HCT116 (cell line): Measurements from ENCODE around the gene MPPED1. TPM values are rescaled to one million over a fixed set of nuclear protein-coding genes. Genes with fewer than 3 reads are reported as not detected.

ENCODE experiments used
- ATAC-seq: fragments of 200-7000 bp; cut with Tn5 transposase; 2 replicates; pipeline ENCODE4 v1.9.1; 2020; ENCODE audit warnings: mild to moderate bottlenecking, moderate library complexity
- BruUV-seq: library from RNA; stranded (reverse); fragments of 400-500 nt; replicated peaks from 2 replicates; lab custom pipeline; 2021; lab: Mats Ljungman, UMichigan
- CTCF ChIA-PET: fragments of 300-600 bp; sonication (Branson Sonifier 250); formaldehyde crosslinking; loops from one replicate; lab custom pipeline; 2021; ENCODE audit warnings: antibody characterized with exemption; lab: Charles Lee
- POLR2A ChIA-PET: fragments of 300-600, 350-600 bp; sonication (Branson Sonifier 250); formaldehyde crosslinking; loops from one replicate; lab custom pipeline; 2021; ENCODE audit warnings: antibody characterized with exemption; lab: Charles Lee
- RAD21 ChIA-PET, 2 experiments: fragments of 300-600 bp; sonication (Branson Sonifier 250); formaldehyde crosslinking; loops; one replicate each; lab custom pipeline; 2023; ENCODE audit warnings: low total read pairs in 2 of 2; ENCODE audit not compliant: uncharacterized antibody in 2 of 2, unreplicated experiment in 2 of 2, low non-redundant PET in 1 of 2; lab: Charles Lee
- DNase-seq: peaks from one replicate; pipeline ENCODE4 v3.0.0-alpha.2; 2010; ENCODE audit warnings: low read depth, low spot score
- H2AFZ ChIP-seq: fragments of 200-600 bp; shearing (Covaris generic), sonication (generic); 2 replicates; pipeline ENCODE4 v1.6.1; 2017; ENCODE audit warnings: low read depth, mixed run types, mixed read lengths, antibody characterized with exemption, low read length; ENCODE audit not compliant: poor library complexity, severe bottlenecking
- H3K27ac ChIP-seq: 2 replicates; pipeline ENCODE4 v1.5.1; 2012; ENCODE audit warnings: low read depth, low read length
- H3K27me3 ChIP-seq: fragments of 200-600 bp; sonication (generic); 2 replicates; pipeline ENCODE4 v1.6.1; 2016; ENCODE audit warnings: mixed run types, low read length, mixed read lengths; ENCODE audit not compliant: insufficient read depth
- H3K36me3 ChIP-seq, 2 experiments: fragments of 200-500 bp in 1 of 2; fragments of 200-600 bp in 1 of 2; sonication (Bioruptor generic) in 1 of 2; sonication (generic) in 1 of 2; 2 replicates each; pipeline versions ENCODE4 v1.5.1 to v1.6.1; 2014 to 2016; ENCODE audit warnings: low read length in 2 of 2, inconsistent platforms in 1 of 2, mixed read lengths in 1 of 2, mixed run types in 1 of 2; ENCODE audit not compliant: insufficient read depth in 2 of 2, control insufficient read depth in 1 of 2
- H3K4me1 ChIP-seq, 2 experiments: fragments of 200-600 bp in 1 of 2; sonication (generic) in 1 of 2; 2 replicates each; pipeline versions ENCODE4 v1.5.1 to v1.6.1; 2012 to 2017; ENCODE audit warnings: low read length in 2 of 2, inconsistent platforms in 1 of 2, mild to moderate bottlenecking in 1 of 2, mixed read lengths in 1 of 2, mixed run types in 1 of 2, moderate library complexity in 1 of 2; ENCODE audit not compliant: insufficient read depth in 2 of 2, control insufficient read depth in 1 of 2
- H3K4me2 ChIP-seq: fragments of 200-600 bp; sonication (generic); 2 replicates; pipeline ENCODE4 v1.6.1; 2017; ENCODE audit warnings: mixed run types, low read length, mixed read lengths
- H3K4me3 ChIP-seq, 2 experiments: fragments of 200-600 bp in 1 of 2; sonication (generic) in 1 of 2; replicated peaks in 1 of 2; 2 replicates each; pipeline ENCODE4 v1.5.1; 2011 to 2016; ENCODE audit warnings: low read length in 2 of 2, control low read depth in 1 of 2, low read depth in 1 of 2, mild to moderate bottlenecking in 1 of 2, mixed read lengths in 1 of 2, mixed run types in 1 of 2
- H3K79me2 ChIP-seq: fragments of 200-600 bp; sonication (generic); 2 replicates; pipeline ENCODE4 v1.6.1; 2017; ENCODE audit warnings: mild to moderate bottlenecking, mixed run types, low read length, moderate library complexity, mixed read lengths; ENCODE audit not compliant: insufficient read depth
- H3K9ac ChIP-seq: fragments of 200-600 bp; sonication (generic); 2 replicates; pipeline ENCODE4 v1.6.1; 2016; ENCODE audit warnings: low read length, mixed read lengths
- H3K9me2 ChIP-seq: fragments of 200-600 bp; sonication (generic), shearing (Covaris generic); 2 replicates; pipeline ENCODE4 v1.6.1; 2017; ENCODE audit warnings: mixed run types, mild to moderate bottlenecking, moderate library complexity; ENCODE audit not compliant: insufficient read depth
- H3K9me3 ChIP-seq, 2 experiments: fragments of 200-500 bp in 1 of 2; fragments of 200-600 bp in 1 of 2; sonication (Bioruptor generic) in 1 of 2; sonication (generic) in 1 of 2; 2 replicates each; pipeline ENCODE4 v1.6.1; 2014 to 2017; ENCODE audit warnings: low read length in 2 of 2, mixed read lengths in 2 of 2, inconsistent platforms in 1 of 2, low read depth in 1 of 2, mild to moderate bottlenecking in 1 of 2, mixed run types in 1 of 2, moderate library complexity in 1 of 2; ENCODE audit not compliant: control insufficient read depth in 1 of 2, insufficient read depth in 1 of 2
- H4K20me1 ChIP-seq: fragments of 200-600 bp; sonication (generic), shearing (Covaris generic); 2 replicates; pipeline ENCODE4 v1.6.1; 2017; ENCODE audit warnings: mixed run types, mild to moderate bottlenecking, moderate library complexity; ENCODE audit not compliant: insufficient read depth
- ATF3 ChIP-seq: IDR thresholded peaks from 2 replicates; pipeline ENCODE4 v1.6.1; 2012
- CBX3 ChIP-seq: IDR thresholded peaks from 2 replicates; pipeline ENCODE4 v1.6.1; 2012; ENCODE audit warnings: low read depth
- EGR1 ChIP-seq: IDR thresholded peaks from 2 replicates; pipeline ENCODE4 v1.6.1; 2012; ENCODE audit warnings: low read depth
- EZH2phosphoT487 ChIP-seq: fragments of 200-600 bp; IDR thresholded peaks from 2 replicates; pipeline ENCODE4 v1.6.1; 2018; ENCODE audit warnings: antibody characterized with exemption, borderline replicate concordance
- FOSL1 ChIP-seq: IDR thresholded peaks from 2 replicates; pipeline ENCODE4 v1.6.1; 2012; ENCODE audit warnings: low read depth
- JUND ChIP-seq: IDR thresholded peaks from 2 replicates; pipeline ENCODE4 v1.6.1; 2012
- POLR2A ChIP-seq: IDR thresholded peaks from 2 replicates; pipeline ENCODE4 v1.7.0; 2011; ENCODE audit warnings: borderline replicate concordance; ENCODE audit not compliant: insufficient read depth, insufficient read length; ENCODE audit errors: extremely low read depth
- POLR2AphosphoS5 ChIP-seq: IDR thresholded peaks from 2 replicates; pipeline ENCODE4 v1.6.1; 2011; ENCODE audit warnings: mild to moderate bottlenecking, low read depth, low read length, moderate library complexity
- SIN3A ChIP-seq: IDR thresholded peaks from 2 replicates; pipeline ENCODE4 v1.6.1; 2012; ENCODE audit warnings: low read depth
- SP1 ChIP-seq: IDR thresholded peaks from 2 replicates; pipeline ENCODE4 v1.6.1; 2012; ENCODE audit warnings: low read depth
- YY1 ChIP-seq: IDR thresholded peaks from 2 replicates; pipeline ENCODE4 v1.6.1; 2011; ENCODE audit warnings: low read length, low read depth, moderate library complexity, mild to moderate bottlenecking; ENCODE audit not compliant: insufficient replicate concordance; ENCODE audit errors: extremely low read depth
- ZNF274 ChIP-seq: fragments of 200-500 bp; sonication (Bioruptor generic); IDR thresholded peaks from 2 replicates; pipeline ENCODE4 v1.6.1; 2014; ENCODE audit warnings: mild to moderate bottlenecking, low read depth, low read length, inconsistent platforms
- intact Hi-C: fragments of 100-400 bp; cut with micrococcal nuclease; formaldehyde crosslinking; loops from 2 replicates; pipeline ENCODE4 v1.10.0; 2022
- total RNA-seq: library from RNA; stranded (reverse); gene quantifications from one replicate; pipeline ENCODE4 v1.2.1, GENCODE V29; 2021; ENCODE audit not compliant: unreplicated experiment
- TF ChIP-seq, protein P1 (sequence below): IDR thresholded peaks from 2 replicates; pipeline ENCODE4 v1.6.1; 2012

MPPED1 gene
- total RNA-seq, 1 experiment from 2014 or later, result not detected

DNA sequence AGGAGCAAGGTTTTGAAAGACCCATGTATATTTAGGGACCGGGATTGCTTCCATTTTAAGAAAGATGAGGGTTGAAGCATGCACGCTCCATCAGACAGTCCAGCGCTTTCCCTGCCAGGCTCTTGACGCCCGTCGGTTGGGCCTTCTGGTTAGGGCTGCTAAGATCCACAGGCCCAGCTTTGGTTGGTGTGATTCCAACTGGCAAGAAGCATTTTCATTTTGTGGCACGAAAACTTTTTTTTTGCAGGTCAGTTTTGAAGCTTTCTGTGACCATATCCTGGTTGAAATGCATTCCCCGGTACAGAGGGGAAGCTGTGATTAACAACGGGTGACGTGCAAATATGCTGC, 34.3 kb upstream of the MPPED1 start:
- no peak overlapping the region for H3K27ac ChIP-seq
- H3K27me3 ChIP-seq, result peaks cover 9% of the 10 kb centered on the region; the same call in 1 of the 2 replicates
- H4K20me1 ChIP-seq, result no peaks in the 10 kb centered on the region
- intact Hi-C loops, result no loop called here
- H2AFZ ChIP-seq, result no peak overlapping the region
- no peaks in the 10 kb centered on the region for H3K9me3 ChIP-seq
- H3K79me2 ChIP-seq, result no peaks in the 10 kb centered on the region
- TF ChIP-seq CBX3, result no peak
- no peak for TF ChIP-seq EZH2phosphoT487
- TF ChIP-seq JUND, result no peak
- no peak for TF ChIP-seq ATF3
- TF ChIP-seq EGR1, result no peak
- TF ChIP-seq, protein P1, sequence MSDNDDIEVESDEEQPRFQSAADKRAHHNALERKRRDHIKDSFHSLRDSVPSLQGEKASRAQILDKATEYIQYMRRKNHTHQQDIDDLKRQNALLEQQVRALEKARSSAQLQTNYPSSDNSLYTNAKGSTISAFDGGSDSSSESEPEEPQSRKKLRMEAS, result no peak
- no peak for TF ChIP-seq POLR2A
- TF ChIP-seq ZNF274, result no peak
- TF ChIP-seq YY1, result no peak
- TF ChIP-seq SP1, result no peak
- no peak for TF ChIP-seq SIN3A
- no peak for TF ChIP-seq POLR2AphosphoS5
- TF ChIP-seq FOSL1, result no peak
- no peak overlapping the region for H3K4me3 ChIP-seq
- no TSS peak for BruUV-seq
- H3K36me3 ChIP-seq, result no peaks in the 10 kb centered on the region
- H3K9ac ChIP-seq, result no peak overlapping the region
- RAD21 ChIA-PET, result no interaction called here
- H3K4me1 ChIP-seq, result no peaks in the 10 kb centered on the region
- DNase-seq (no peak), ATAC-seq (no peak)
- no peak overlapping the region for H3K4me2 ChIP-seq
- H3K9me2 ChIP-seq, result no peaks in the 10 kb centered on the region
- POLR2A ChIA-PET, result no interaction called here
- CTCF ChIA-PET, result no interaction called here
